ENCODE measurements around the gene UPK1A.

GRCh38 chr19:35721374-35721773 is 55.1 kb downstream of the UPK1A start:
- TF ChIP-seq CTCF (IDR thresholded peaks at IDR 0.05): no peak
- no peak for TF ChIP-seq EP300 (IDR thresholded peaks at IDR 0.05)
- TF ChIP-seq POLR2AphosphoS5 (IDR thresholded peaks at IDR 0.05): no peak

All from esophagus muscularis mucosa (tissue), 4 donors.